HFFc6 (cell line): Measurements from ENCODE around the gene DSE. TPM values are rescaled to one million over a fixed set of nuclear protein-coding genes. Genes with fewer than 3 reads are reported as not detected.

Source experiments
- DNase-seq: peaks from one replicate; pipeline ENCODE4 v3.0.0-alpha.2; 2018
- H3K27ac Mint-ChIP-seq: 2 replicates; pipeline ENCODE4 v1.8.0; 2020; ENCODE audit warnings: mild to moderate bottlenecking, mixed read lengths
- H3K27me3 Mint-ChIP-seq: 2 replicates; pipeline ENCODE4 v1.8.0; 2021; ENCODE audit warnings: mild to moderate bottlenecking, moderate library complexity, mixed read lengths; ENCODE audit not compliant: insufficient read depth
- H3K36me3 Mint-ChIP-seq: 2 replicates; pipeline ENCODE4 v1.8.0; 2021; ENCODE audit warnings: low read depth, mixed read lengths
- H3K4me1 Mint-ChIP-seq: 2 replicates; pipeline ENCODE4 v1.8.0; 2020; ENCODE audit warnings: low read depth, mixed read lengths
- H3K4me3 Mint-ChIP-seq: 2 replicates; pipeline ENCODE4 v1.8.0; 2020; ENCODE audit warnings: mild to moderate bottlenecking, moderate library complexity, mixed read lengths
- H3K9me3 Mint-ChIP-seq: 2 replicates; pipeline ENCODE4 v1.8.0; 2020; ENCODE audit warnings: mild to moderate bottlenecking, mixed read lengths
- CTCF ChIP-seq: fragments of 200-600 bp; sonication (generic); IDR thresholded peaks from 2 replicates; pipeline ENCODE4 v1.5.0; 2021; ENCODE audit warnings: antibody characterized with exemption, mild to moderate bottlenecking
- total RNA-seq, 6 experiments: library from RNA; stranded (reverse); fragmentation: NEBNext Ultra II Directional; extraction: Animal tissue kit (Norgen Biotek cat#: 25700); gene quantifications; 2 replicates in 1 of 6; 3 replicates in 5 of 6; pipeline ENCODE4 v1.2.3, GENCODE V29; 2021

Gene DSE
- total RNA-seq, 6 experiments from 2014 or later: 86.7 to 110 (median 94.9) TPM

GRCh38 chr6:116388924-116389323 is 18.2 kb downstream of the DSE start:
- Mint-ChIP-seq H3K36me3 (peaks cover 15% of the 10 kb centered on the region), H3K27ac (peak overlapping the region; percentile 63), H3K27me3 (no peaks in the 10 kb centered on the region), H3K4me3 (peak overlapping the region; percentile 10; the same call in 1 of the 2 replicates), H3K4me1 (peaks cover 85% of the 10 kb centered on the region), H3K9me3 (no peaks in the 10 kb centered on the region)
- no peak for DNase-seq
- TF ChIP-seq CTCF: no peak

- Mint-ChIP-seq H3K4me3 (peak overlapping the region; percentile 10), H3K27me3 (no peaks in the 10 kb centered on the region), H3K27ac (peak overlapping the region; percentile 63), H3K4me1 (peaks cover 85% of the 10 kb centered on the region), H3K9me3 (no peaks in the 10 kb centered on the region), H3K36me3 (peaks cover 18% of the 10 kb centered on the region)
- no peak for TF ChIP-seq CTCF
- DNase-seq: no peak
Observed at GRCh38 chr6:116389357-116389756, 18.6 kb downstream of the DSE start.

DNA sequence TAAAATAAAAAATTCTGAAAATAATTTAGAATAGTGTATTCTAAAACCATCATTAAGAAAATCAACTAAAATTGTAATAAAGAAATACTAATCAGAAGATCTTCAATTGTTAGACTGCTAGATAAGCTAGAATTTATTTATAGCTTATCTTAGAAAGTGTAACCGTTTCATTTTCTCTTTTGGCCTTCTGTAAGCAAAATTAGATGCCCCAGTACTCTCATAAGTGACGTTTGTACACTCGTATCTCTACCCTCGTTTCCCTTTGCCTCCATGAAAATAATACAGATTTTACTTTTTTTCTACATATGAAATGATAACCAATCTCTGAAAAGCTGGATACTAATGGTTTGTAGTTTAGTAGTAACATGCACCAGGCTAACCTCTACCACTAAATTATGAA is 19.8 kb downstream of the DSE start:
- Mint-ChIP-seq H3K36me3 (peaks cover 26% of the 10 kb centered on the region), H3K4me1 (peaks cover 81% of the 10 kb centered on the region), H3K27ac (no peak overlapping the region; the same call in 1 of the 2 replicates), H3K9me3 (no peaks in the 10 kb centered on the region), H3K27me3 (no peaks in the 10 kb centered on the region), H3K4me3 (no peak overlapping the region)
- DNase-seq: no peak
- TF ChIP-seq CTCF: no peak

DNA sequence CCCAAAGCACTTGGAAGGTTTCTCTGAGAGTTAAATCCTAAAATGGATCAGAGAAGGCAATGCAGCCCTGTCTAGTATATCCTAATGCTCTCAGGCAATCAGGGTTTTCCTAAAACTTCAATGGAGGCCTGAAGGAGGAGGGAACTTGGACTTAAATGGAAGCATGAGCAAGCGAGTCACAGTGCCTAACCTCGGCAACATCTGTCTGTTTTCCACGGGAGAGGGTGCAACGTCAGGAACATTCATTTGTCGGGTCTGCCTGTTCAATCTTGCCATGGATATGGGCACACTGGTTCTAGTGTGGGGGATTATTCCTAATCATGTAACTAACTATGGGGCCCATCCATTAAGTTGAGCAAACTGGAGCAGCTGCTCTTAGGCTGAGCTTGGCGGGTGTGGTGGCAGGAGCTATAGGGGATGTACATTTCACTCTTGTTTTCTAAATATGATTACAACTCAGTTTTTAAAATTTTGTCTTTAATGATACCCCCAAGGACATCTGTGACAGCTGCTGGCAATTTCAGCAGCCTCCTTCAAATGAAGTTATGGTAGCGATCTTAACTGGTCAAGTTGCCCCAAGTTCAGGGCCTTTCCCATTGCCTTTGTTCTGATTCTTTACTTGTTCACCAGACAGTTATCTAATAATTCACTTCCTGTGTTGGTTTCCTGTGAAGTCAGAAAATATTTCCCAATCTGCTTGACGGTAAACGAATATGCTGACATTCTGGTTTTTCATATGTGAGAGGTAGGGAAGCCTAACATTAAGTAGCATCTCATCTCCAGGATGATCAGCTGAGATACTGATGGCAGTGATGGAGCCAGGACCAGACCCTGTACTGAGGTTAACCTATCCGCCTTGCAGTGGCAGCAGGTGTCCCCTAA is 21.6 kb downstream of the DSE start:
- Mint-ChIP-seq H3K4me3 (no peak overlapping the region), H3K27me3 (no peaks in the 10 kb centered on the region), H3K9me3 (no peaks in the 10 kb centered on the region), H3K27ac (peak overlapping the region; percentile 57), H3K4me1 (peaks cover 81% of the 10 kb centered on the region), H3K36me3 (peaks cover 32% of the 10 kb centered on the region)
- no peak for TF ChIP-seq CTCF
- DNase-seq: no peak

DNA sequence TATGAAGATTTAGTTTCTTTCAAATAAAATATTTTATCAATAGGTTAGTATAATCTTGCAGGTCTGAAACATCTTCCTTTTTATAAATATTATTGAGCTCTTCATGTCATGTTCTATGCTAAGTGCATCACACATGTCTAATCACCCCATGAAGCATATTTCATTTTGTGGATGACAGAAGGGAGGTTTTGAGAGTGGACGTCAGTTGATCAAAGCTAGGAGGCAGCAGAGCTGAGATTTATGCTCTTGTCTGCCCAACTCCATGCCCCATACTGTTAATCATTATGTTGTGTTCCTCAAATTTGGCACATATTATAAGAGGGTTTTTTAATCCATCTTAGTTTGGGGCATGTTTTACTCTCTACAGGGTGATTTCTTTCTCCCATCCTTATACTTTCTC is 22.7 kb downstream of the DSE start:
- no peaks in the 10 kb centered on the region for H3K9me3 Mint-ChIP-seq
- no peak overlapping the region for H3K4me3 Mint-ChIP-seq
- no peak for DNase-seq
- peak; percentile 23 for TF ChIP-seq CTCF
- H3K27me3 Mint-ChIP-seq: no peaks in the 10 kb centered on the region
- peak overlapping the region; percentile 33; the same call in 1 of the 2 replicates for H3K27ac Mint-ChIP-seq
- H3K36me3 Mint-ChIP-seq: peaks cover 32% of the 10 kb centered on the region
- H3K4me1 Mint-ChIP-seq: peaks cover 81% of the 10 kb centered on the region
